A549 (cell line): ENCODE measurements around the gene ACSM6.

Experiments used
- GATA3 ChIP-seq: IDR thresholded peaks from 2 replicates; pipeline ENCODE4 v1.6.1; 2012; ENCODE audit warnings: borderline replicate concordance
- ZSCAN20 ChIP-seq: fragments of 250-450 bp; sonication (Bioruptor Pico); IDR thresholded peaks from 2 replicates; pipeline ENCODE4 v1.8.0; 2022; ENCODE audit warnings: mild to moderate bottlenecking, moderate library complexity

- no peak for TF ChIP-seq GATA3
- no peak for TF ChIP-seq ZSCAN20 (CRISPR knock-in tag)
Measured at GRCh38 chr10:95256268-95256667, 62.2 kb downstream of the ACSM6 start.
